ENCODE data around the gene GABRR1. TPM values are rescaled to one million over a fixed set of nuclear protein-coding genes. Genes with fewer than 3 reads are reported as not detected.

The GABRR1 gene
- total and polyA plus RNA-seq, 2 experiments from 2014 or later: not detected

DNA sequence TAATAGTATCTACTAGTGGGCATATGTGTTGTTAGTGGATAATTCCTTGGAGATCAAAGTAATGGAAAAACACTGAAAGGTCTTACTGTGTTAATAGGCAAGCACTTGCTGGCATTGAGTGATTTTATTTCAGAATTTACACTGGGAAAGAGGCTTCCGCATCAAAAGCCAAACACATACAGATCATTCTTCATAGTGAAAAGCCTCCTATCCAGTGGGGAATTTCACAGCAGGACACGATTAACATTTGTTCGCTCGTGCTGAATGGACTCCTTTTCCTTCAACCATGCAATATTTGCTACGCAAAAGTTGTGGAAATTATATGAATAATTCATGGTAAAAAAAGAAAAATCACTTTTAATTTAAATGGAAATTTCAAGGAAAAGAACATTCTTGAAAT lies 26.4 kb downstream of the GABRR1 start:
- Histone ChIP-seq H4K20me1 (ENCODE audit: insufficient read depth) (no peaks in the 10 kb centered on the region), H3K79me2 (ENCODE audit: insufficient read depth) (no peaks in the 10 kb centered on the region), H3K9ac (no peak overlapping the region), H2AFZ (no peak overlapping the region), H3K27ac (no peak overlapping the region), H3F3A (ENCODE audit: insufficient read depth) (no peaks in the 10 kb centered on the region), H3K9me3 (ENCODE audit: low read depth) (no peaks in the 10 kb centered on the region), H3K36me3 (ENCODE audit: low read depth) (no peaks in the 10 kb centered on the region), H3K4me3 (no peak overlapping the region), H3K9me2 (ENCODE audit: insufficient read depth) (no peaks in the 10 kb centered on the region), H3K27me3 (replicated peaks; ENCODE audit: insufficient read depth) (peaks cover 4% of the 10 kb centered on the region; the same call in 1 of the 2 replicates), H3K4me2 (ENCODE audit: unreplicated experiment) (no peak overlapping the region), H3K4me1 (ENCODE audit: insufficient read depth) (no peaks in the 10 kb centered on the region)
- TF ChIP-seq EZH2 (IDR thresholded peaks at IDR 0.05; ENCODE audit: insufficient read depth, poor library complexity, severe bottlenecking): no peak
- TF ChIP-seq EZH2phosphoT487 (IDR thresholded peaks at IDR 0.05; ENCODE audit: insufficient read depth, low read depth): no peak
- in situ Hi-C loops (cut with MboI): no loop called here
- no peak for DNase-seq
- WGBS, 2 experiments (ENCODE audit: low coverage in 1 of 2, low lambda C conversion rate in 2 of 2, missing lambda C conversion rate in 2 of 2): 53 to 57% methylated on average over 5 of the region's 5 CpGs

DNA sequence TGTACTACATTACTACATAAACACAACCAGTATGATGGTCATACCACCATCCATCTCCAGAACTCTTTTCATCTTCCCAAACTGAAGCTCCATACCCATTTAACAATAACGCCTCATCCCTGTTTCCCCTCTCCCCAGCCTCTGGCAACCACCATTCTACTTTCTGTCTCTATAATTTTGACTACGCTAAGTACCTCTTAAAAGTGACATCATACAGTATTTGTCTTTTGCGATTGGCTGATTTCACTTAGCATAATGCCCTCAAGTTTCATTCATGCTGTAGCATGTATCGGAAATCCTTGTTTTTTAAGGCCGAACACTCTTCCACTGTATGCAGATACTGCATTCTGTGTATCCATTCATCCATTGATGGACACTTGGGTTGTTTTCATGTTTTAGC lies 29.7 kb downstream of the GABRR1 start:
- no peaks in the 10 kb centered on the region for H3K9me2 ChIP-seq (ENCODE audit: insufficient read depth)
- no peak for DNase-seq
- H3K4me1 ChIP-seq (ENCODE audit: insufficient read depth): no peaks in the 10 kb centered on the region
- no peak overlapping the region for H3K27ac ChIP-seq
- in situ Hi-C loops (cut with MboI): no loop called here
- no peaks in the 10 kb centered on the region for H3K79me2 ChIP-seq (ENCODE audit: insufficient read depth)
- H3K9me3 ChIP-seq (ENCODE audit: low read depth): no peaks in the 10 kb centered on the region
- TF ChIP-seq EZH2phosphoT487 (IDR thresholded peaks at IDR 0.05; ENCODE audit: insufficient read depth, low read depth) (no peak), EZH2 (IDR thresholded peaks at IDR 0.05; ENCODE audit: insufficient read depth, poor library complexity, severe bottlenecking) (no peak)
- no peaks in the 10 kb centered on the region for H3F3A ChIP-seq (ENCODE audit: insufficient read depth)
- WGBS, 2 experiments (ENCODE audit: low coverage in 1 of 2, low lambda C conversion rate in 2 of 2, missing lambda C conversion rate in 2 of 2): 58 to 64% methylated on average over 5 of the region's 5 CpGs
- no peaks in the 10 kb centered on the region for H3K36me3 ChIP-seq (ENCODE audit: low read depth)
- H3K4me3 ChIP-seq: no peak overlapping the region
- no peaks in the 10 kb centered on the region for H4K20me1 ChIP-seq (ENCODE audit: insufficient read depth)
- H2AFZ ChIP-seq: no peak overlapping the region
- H3K27me3 ChIP-seq (replicated peaks; ENCODE audit: insufficient read depth): peaks cover 4% of the 10 kb centered on the region; the same call in 1 of the 2 replicates
- H3K4me2 ChIP-seq (ENCODE audit: unreplicated experiment): no peak overlapping the region
- H3K9ac ChIP-seq: no peak overlapping the region

DNA sequence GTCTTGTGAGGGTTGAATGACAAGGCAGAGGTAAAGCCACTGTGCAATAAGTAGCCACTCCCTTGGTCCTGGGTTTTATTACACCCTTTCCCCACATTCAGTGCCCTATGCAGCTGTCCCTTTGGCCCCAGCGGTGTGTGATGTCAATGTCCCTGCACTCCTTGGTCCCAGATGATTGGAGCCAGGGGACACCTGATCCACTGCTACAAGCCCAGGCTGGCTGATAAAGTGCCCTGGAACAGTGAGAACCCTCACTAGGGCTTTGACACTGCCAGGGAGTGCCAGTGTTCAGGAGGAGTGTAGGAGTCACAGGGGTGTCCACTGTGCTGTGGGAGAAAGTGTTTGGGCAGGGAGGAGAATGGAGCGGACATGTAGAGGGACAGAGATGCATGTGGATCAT lies 30.4 kb downstream of the GABRR1 start:
- Histone ChIP-seq H2AFZ (no peak overlapping the region), H3K9me2 (ENCODE audit: insufficient read depth) (no peaks in the 10 kb centered on the region), H3F3A (ENCODE audit: insufficient read depth) (no peaks in the 10 kb centered on the region), H3K4me1 (ENCODE audit: insufficient read depth) (no peaks in the 10 kb centered on the region), H3K27ac (no peak overlapping the region), H3K4me2 (ENCODE audit: unreplicated experiment) (no peak overlapping the region), H3K9me3 (ENCODE audit: low read depth) (no peaks in the 10 kb centered on the region), H3K27me3 (replicated peaks; ENCODE audit: insufficient read depth) (peaks cover 4% of the 10 kb centered on the region; the same call in 1 of the 2 replicates), H3K36me3 (ENCODE audit: low read depth) (no peaks in the 10 kb centered on the region), H3K9ac (no peak overlapping the region), H3K79me2 (ENCODE audit: insufficient read depth) (no peaks in the 10 kb centered on the region), H4K20me1 (ENCODE audit: insufficient read depth) (no peaks in the 10 kb centered on the region), H3K4me3 (no peak overlapping the region)
- in situ Hi-C loops (cut with MboI): no loop called here
- TF ChIP-seq EZH2 (IDR thresholded peaks at IDR 0.05; ENCODE audit: insufficient read depth, poor library complexity, severe bottlenecking): no peak
- TF ChIP-seq EZH2phosphoT487 (IDR thresholded peaks at IDR 0.05; ENCODE audit: insufficient read depth, low read depth): no peak
- WGBS, 2 experiments (ENCODE audit: low coverage in 1 of 2, low lambda C conversion rate in 2 of 2, missing lambda C conversion rate in 2 of 2): 84 to 85% methylated on average over 2 of the region's 2 CpGs
- DNase-seq: no peak

DNA sequence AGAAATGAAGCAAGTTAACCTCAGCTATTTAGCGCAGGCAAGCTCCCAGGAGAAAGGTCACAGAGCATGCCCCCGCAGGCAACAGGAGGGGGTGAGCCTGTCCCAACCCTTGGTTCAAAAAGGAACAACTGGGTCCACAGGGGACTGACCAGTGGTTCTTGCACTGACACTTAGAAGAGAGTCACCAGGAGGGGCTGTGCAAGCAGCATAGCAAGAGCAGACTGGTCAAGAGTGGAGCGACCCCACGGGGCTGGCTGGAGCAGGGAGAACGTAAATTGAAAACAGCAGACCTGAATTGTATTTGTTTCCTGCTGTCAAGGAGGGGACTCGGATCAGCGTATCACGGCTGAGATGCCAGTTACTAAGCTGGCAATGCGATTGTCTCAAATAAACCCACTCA lies 32.8 kb downstream of the GABRR1 start:
- in situ Hi-C loops (cut with MboI): no loop called here
- Histone ChIP-seq H3K4me3 (no peak overlapping the region), H3F3A (ENCODE audit: insufficient read depth) (no peaks in the 10 kb centered on the region), H3K9me2 (ENCODE audit: insufficient read depth) (no peaks in the 10 kb centered on the region), H3K36me3 (ENCODE audit: low read depth) (no peaks in the 10 kb centered on the region), H3K9ac (no peak overlapping the region), H3K27ac (no peak overlapping the region), H3K4me1 (ENCODE audit: insufficient read depth) (no peaks in the 10 kb centered on the region), H3K27me3 (replicated peaks; ENCODE audit: insufficient read depth) (peaks cover 4% of the 10 kb centered on the region; the same call in 1 of the 2 replicates), H2AFZ (no peak overlapping the region), H3K9me3 (ENCODE audit: low read depth) (no peaks in the 10 kb centered on the region), H4K20me1 (ENCODE audit: insufficient read depth) (no peaks in the 10 kb centered on the region), H3K79me2 (ENCODE audit: insufficient read depth) (no peaks in the 10 kb centered on the region), H3K4me2 (ENCODE audit: unreplicated experiment) (no peak overlapping the region)
- no peak for DNase-seq
- no peak for TF ChIP-seq EZH2phosphoT487 (IDR thresholded peaks at IDR 0.05; ENCODE audit: insufficient read depth, low read depth)
- no peak for TF ChIP-seq EZH2 (IDR thresholded peaks at IDR 0.05; ENCODE audit: insufficient read depth, poor library complexity, severe bottlenecking)
- WGBS, 2 experiments (ENCODE audit: low coverage in 1 of 2, low lambda C conversion rate in 2 of 2, missing lambda C conversion rate in 2 of 2): 19 to 22% methylated on average over 9 of the region's 9 CpGs

DNA sequence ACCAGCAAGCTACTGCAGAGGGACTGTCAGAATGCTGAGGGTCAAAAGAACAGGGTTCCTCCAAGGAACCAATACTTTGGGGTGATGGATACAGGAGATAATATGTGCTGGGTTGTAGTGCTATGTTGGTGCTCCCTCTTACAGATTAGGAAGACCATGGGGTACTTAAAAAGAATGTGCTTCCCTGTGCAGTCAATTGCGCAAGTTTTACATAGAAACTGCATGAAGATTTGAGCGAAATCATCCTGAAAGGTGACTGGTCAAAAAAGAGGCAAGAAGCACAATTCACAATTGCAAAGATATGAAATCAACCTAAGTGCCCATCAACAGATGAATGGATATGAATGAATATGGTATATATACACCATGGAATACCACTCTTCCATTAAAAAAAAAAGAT lies 33.9 kb downstream of the GABRR1 start:
- no peak for TF ChIP-seq EZH2phosphoT487 (IDR thresholded peaks at IDR 0.05; ENCODE audit: insufficient read depth, low read depth)
- TF ChIP-seq EZH2 (IDR thresholded peaks at IDR 0.05; ENCODE audit: insufficient read depth, poor library complexity, severe bottlenecking): no peak
- Histone ChIP-seq H3K4me2 (ENCODE audit: unreplicated experiment) (no peak overlapping the region), H3K4me3 (no peak overlapping the region), H3K27ac (no peak overlapping the region), H3K9me3 (ENCODE audit: low read depth) (no peaks in the 10 kb centered on the region), H3F3A (ENCODE audit: insufficient read depth) (no peaks in the 10 kb centered on the region), H3K79me2 (ENCODE audit: insufficient read depth) (no peaks in the 10 kb centered on the region), H3K9ac (no peak overlapping the region), H3K9me2 (ENCODE audit: insufficient read depth) (no peaks in the 10 kb centered on the region), H4K20me1 (ENCODE audit: insufficient read depth) (no peaks in the 10 kb centered on the region), H3K4me1 (ENCODE audit: insufficient read depth) (no peaks in the 10 kb centered on the region), H3K36me3 (ENCODE audit: low read depth) (no peaks in the 10 kb centered on the region), H3K27me3 (replicated peaks; ENCODE audit: insufficient read depth) (no peaks in the 10 kb centered on the region), H2AFZ (no peak overlapping the region)
- in situ Hi-C loops (cut with MboI): no loop called here
- DNase-seq: no peak
- 88 to 97% methylated on average over 2 of the region's 2 CpGs for WGBS, 2 experiments (ENCODE audit: low coverage in 1 of 2, low lambda C conversion rate in 2 of 2, missing lambda C conversion rate in 2 of 2)
